ENCODE measurements around the gene RLN2. TPM values are rescaled to one million over a fixed set of nuclear protein-coding genes. Genes with fewer than 3 reads are reported as not detected.
"Not testable (repeated sequence)": the region's sequence is repeated elsewhere in the genome, so short reads cannot be mapped to it uniquely, and the experiment has no call there.

The RLN2 gene
- total RNA-seq, 1 experiment from 2014 or later = 3.7 TPM

DNA sequence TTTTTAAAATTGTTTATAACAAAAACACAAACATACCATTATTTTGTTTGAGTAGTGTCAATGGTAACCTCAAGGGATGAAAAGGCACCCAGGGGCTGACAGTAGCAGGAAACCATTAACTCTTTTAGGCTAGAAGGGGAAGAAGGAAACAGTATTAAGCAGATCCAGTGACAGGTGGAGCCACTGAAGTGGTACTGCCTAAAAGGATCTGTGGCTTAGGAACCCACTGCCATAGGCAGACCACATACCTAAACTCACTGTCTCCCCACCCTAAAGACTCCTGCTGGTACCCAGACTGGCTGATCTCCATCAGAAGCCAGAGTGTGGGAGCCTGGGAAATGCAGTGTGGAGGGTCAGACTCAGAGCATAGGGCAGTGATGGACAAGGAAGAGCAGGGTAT is 21.7 kb upstream of the RLN2 start:
- Mint-ChIP-seq H3K27ac (peak overlapping the region in 1 of 3 experiments; percentile 67; a peak in 1 of 7 replicates), H3K4me3 (no peak overlapping the region; a peak in 1 of 5 replicates), H3K4me1 (peaks cover 23 to 33% of the 10 kb centered on the region in 2 experiments), H3K9me3 (peaks cover 2 to 15% of the 10 kb centered on the region in 2 experiments; a peak in 4 of 5 replicates), H3K36me3 (ENCODE audit: insufficient read depth in 1 of 3, low read depth in 3 of 3) (peaks cover 10 to 21% (median 10%) of the 10 kb centered on the region in 3 experiments), H3K27me3 (ENCODE audit: low read depth) (no peaks in the 10 kb centered on the region)
- H3K23ac ChIP-seq (ENCODE audit: insufficient read length, low read depth, low read length) = no peak overlapping the region
- H4K5ac ChIP-seq (ENCODE audit: insufficient read length, low read depth, low read length) = no peak overlapping the region
- H3K14ac ChIP-seq (ENCODE audit: insufficient read depth, low read length) = no peak overlapping the region
- H2AFZ ChIP-seq (ENCODE audit: low read length) = no peak overlapping the region
- no peaks in the 10 kb centered on the region for H3K23me2 ChIP-seq (ENCODE audit: insufficient read length, low read depth, low read length, poor library complexity, severe bottlenecking)
- no peak overlapping the region for H4K91ac ChIP-seq (ENCODE audit: insufficient read length, low read depth, low read length)
- no peaks in the 10 kb centered on the region for H4K20me1 ChIP-seq (ENCODE audit: control insufficient read depth, insufficient read depth, insufficient read length)
- no peaks in the 10 kb centered on the region for H3K79me1 ChIP-seq (ENCODE audit: insufficient read depth, low read depth, low read length, poor library complexity, severe bottlenecking)
- no peaks in the 10 kb centered on the region for H3K27me3 ChIP-seq (ENCODE audit: insufficient read depth, low read length)
- no peaks in the 10 kb centered on the region; the same call in 1 of the 2 replicates for H3K4me1 ChIP-seq (ENCODE audit: insufficient read depth, low read length)
- no peaks in the 10 kb centered on the region for H3K9me3 ChIP-seq (ENCODE audit: control insufficient read depth, low read depth, low read length)
- H3K4me2 ChIP-seq (ENCODE audit: insufficient read depth, insufficient read length, low read length) = no peak overlapping the region
- H3T11ph ChIP-seq (ENCODE audit: low read length) = no peak overlapping the region
- H3K56ac ChIP-seq (ENCODE audit: insufficient read length, low read depth, low read length) = no peak overlapping the region
- H2AK5ac ChIP-seq (ENCODE audit: insufficient read length, low read length) = no peak overlapping the region
- H2BK5ac ChIP-seq (ENCODE audit: insufficient read length, low read length) = no peak overlapping the region
- H3K79me2 ChIP-seq (ENCODE audit: insufficient read depth, low read length) = no peaks in the 10 kb centered on the region
- H4K8ac ChIP-seq (replicated peaks; ENCODE audit: insufficient read length, low read depth, low read length) = no peak overlapping the region
- no peak overlapping the region for H2BK120ac ChIP-seq (ENCODE audit: low read depth, low read length, poor library complexity, severe bottlenecking)
- H3K27ac ChIP-seq (ENCODE audit: insufficient read length, low read depth, low read length) = no peak overlapping the region
- no peak overlapping the region for H2BK12ac ChIP-seq (ENCODE audit: insufficient read length, low read depth, low read length)
- H3K9ac ChIP-seq (ENCODE audit: extremely low read depth, insufficient read length, low read length) = no peak overlapping the region
- DNase-seq = no peak
- no peak overlapping the region for H2BK20ac ChIP-seq (ENCODE audit: low read depth, low read length, poor library complexity, severe bottlenecking)
- H3K18ac ChIP-seq (ENCODE audit: insufficient read length, low read depth, low read length) = no peak overlapping the region
- TF ChIP-seq, protein P1, sequence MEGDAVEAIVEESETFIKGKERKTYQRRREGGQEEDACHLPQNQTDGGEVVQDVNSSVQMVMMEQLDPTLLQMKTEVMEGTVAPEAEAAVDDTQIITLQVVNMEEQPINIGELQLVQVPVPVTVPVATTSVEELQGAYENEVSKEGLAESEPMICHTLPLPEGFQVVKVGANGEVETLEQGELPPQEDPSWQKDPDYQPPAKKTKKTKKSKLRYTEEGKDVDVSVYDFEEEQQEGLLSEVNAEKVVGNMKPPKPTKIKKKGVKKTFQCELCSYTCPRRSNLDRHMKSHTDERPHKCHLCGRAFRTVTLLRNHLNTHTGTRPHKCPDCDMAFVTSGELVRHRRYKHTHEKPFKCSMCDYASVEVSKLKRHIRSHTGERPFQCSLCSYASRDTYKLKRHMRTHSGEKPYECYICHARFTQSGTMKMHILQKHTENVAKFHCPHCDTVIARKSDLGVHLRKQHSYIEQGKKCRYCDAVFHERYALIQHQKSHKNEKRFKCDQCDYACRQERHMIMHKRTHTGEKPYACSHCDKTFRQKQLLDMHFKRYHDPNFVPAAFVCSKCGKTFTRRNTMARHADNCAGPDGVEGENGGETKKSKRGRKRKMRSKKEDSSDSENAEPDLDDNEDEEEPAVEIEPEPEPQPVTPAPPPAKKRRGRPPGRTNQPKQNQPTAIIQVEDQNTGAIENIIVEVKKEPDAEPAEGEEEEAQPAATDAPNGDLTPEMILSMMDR (conservative IDR thresholded peaks at IDR 0.05) = no peak
- H3K4ac ChIP-seq (ENCODE audit: low read depth, low read length) = no peak overlapping the region
- no peak overlapping the region for H2BK15ac ChIP-seq (ENCODE audit: low read depth, low read length)

DNA sequence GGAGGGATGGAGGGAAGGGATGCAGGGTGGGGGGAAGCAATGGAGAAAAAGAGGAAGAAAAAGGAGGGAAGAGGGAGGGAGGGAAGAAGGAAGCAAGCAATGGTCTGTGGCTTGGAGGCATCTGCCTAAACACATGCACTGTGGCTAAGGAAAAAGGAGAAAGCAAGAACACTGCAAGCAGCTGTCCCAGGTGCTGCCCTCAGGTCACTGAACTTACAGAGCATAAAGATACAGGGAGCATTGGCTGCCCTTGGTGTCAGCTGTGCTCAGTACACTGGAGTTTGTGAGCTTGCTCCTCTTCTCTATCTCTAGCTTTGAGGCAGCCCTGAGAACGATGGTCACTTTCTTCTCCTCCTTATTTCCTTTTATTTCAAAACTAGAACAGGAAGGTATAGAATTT is 17.1 kb upstream of the RLN2 start:
- no CpG with 5 or more reads among the region's 1 CpG for WGBS (ENCODE audit: extremely low coverage, insufficient read length, low lambda C conversion rate)

More for the DNA sequence above, 17.1 kb upstream of the RLN2 start:
- not testable (repeated sequence) for H3K9me3 ChIP-seq (ENCODE audit: control insufficient read depth, low read depth, low read length); H2BK12ac ChIP-seq (ENCODE audit: insufficient read length, low read depth, low read length); H2BK120ac ChIP-seq (ENCODE audit: low read depth, low read length, poor library complexity, severe bottlenecking); H3K27me3 Mint-ChIP-seq (ENCODE audit: low read depth); H3K4me1 Mint-ChIP-seq; DNase-seq; H2AFZ ChIP-seq (ENCODE audit: low read length); H2AK5ac ChIP-seq (ENCODE audit: insufficient read length, low read length); H4K8ac ChIP-seq (replicated peaks; ENCODE audit: insufficient read length, low read depth, low read length); H3K27ac ChIP-seq (ENCODE audit: insufficient read length, low read depth, low read length); H3K79me2 ChIP-seq (ENCODE audit: insufficient read depth, low read length); H3K27ac Mint-ChIP-seq; H3T11ph ChIP-seq (ENCODE audit: low read length); H2BK5ac ChIP-seq (ENCODE audit: insufficient read length, low read length); H3K9ac ChIP-seq (ENCODE audit: extremely low read depth, insufficient read length, low read length); H2BK20ac ChIP-seq (ENCODE audit: low read depth, low read length, poor library complexity, severe bottlenecking); H3K79me1 ChIP-seq (ENCODE audit: insufficient read depth, low read depth, low read length, poor library complexity, severe bottlenecking); H3K9me3 Mint-ChIP-seq; H3K14ac ChIP-seq (ENCODE audit: insufficient read depth, low read length); H3K36me3 Mint-ChIP-seq (ENCODE audit: insufficient read depth in 1 of 3, low read depth in 3 of 3); H4K5ac ChIP-seq (ENCODE audit: insufficient read length, low read depth, low read length); H3K23ac ChIP-seq (ENCODE audit: insufficient read length, low read depth, low read length); H3K27me3 ChIP-seq (ENCODE audit: insufficient read depth, low read length); H3K4ac ChIP-seq (ENCODE audit: low read depth, low read length); H4K20me1 ChIP-seq (ENCODE audit: control insufficient read depth, insufficient read depth, insufficient read length); H3K23me2 ChIP-seq (ENCODE audit: insufficient read length, low read depth, low read length, poor library complexity, severe bottlenecking); H4K91ac ChIP-seq (ENCODE audit: insufficient read length, low read depth, low read length); H3K18ac ChIP-seq (ENCODE audit: insufficient read length, low read depth, low read length); H3K4me1 ChIP-seq (ENCODE audit: insufficient read depth, low read length); H3K56ac ChIP-seq (ENCODE audit: insufficient read length, low read depth, low read length); H3K4me2 ChIP-seq (ENCODE audit: insufficient read depth, insufficient read length, low read length); H2BK15ac ChIP-seq (ENCODE audit: low read depth, low read length); H3K4me3 Mint-ChIP-seq
